Left colon (tissue), 2 donors: ENCODE measurements around the gene SELENOV. TPM values are rescaled to one million over a fixed set of nuclear protein-coding genes. Genes with fewer than 3 reads are reported as not detected.
A peak's percentile ranks its signal among the peaks of the same experiment; 100 is the strongest.

Source experiments
- ATAC-seq: fragments of 200-7000 bp; cut with Tn5 transposase; one replicate; pipeline ENCODE4 v1.9.1; 2020; ENCODE audit warnings: mild to moderate bottlenecking, moderate library complexity
- DNase-seq, 2 donors: peaks; one replicate each; pipeline ENCODE4 v3.0.0-alpha.2; 2020
- intact Hi-C, 2 donors: fragments of 100-400 bp; cut with DNase I in 1 of 2; cut with micrococcal nuclease in 1 of 2; formaldehyde crosslinking; loops; one replicate each; pipeline versions ENCODE4 v1.11.2 to v1.14.0; 2022; cut with DNase I, micrococcal nuclease
- total RNA-seq, 2 donors: library from RNA; stranded (reverse); fragmentation: NEBNext Ultra II Directional; extraction: Animal tissue kit (Norgen Biotek cat#: 25700); gene quantifications; one replicate each; pipeline ENCODE4 v1.2.1, GENCODE V29; 2021
- donor health status: DM: no; HTN: no; CAD: no.
- donor health status: DM: yes; HTN: yes; CAD: no.

Gene SELENOV
- total RNA-seq, 2 donors from 2014 or later = not detected

DNA sequence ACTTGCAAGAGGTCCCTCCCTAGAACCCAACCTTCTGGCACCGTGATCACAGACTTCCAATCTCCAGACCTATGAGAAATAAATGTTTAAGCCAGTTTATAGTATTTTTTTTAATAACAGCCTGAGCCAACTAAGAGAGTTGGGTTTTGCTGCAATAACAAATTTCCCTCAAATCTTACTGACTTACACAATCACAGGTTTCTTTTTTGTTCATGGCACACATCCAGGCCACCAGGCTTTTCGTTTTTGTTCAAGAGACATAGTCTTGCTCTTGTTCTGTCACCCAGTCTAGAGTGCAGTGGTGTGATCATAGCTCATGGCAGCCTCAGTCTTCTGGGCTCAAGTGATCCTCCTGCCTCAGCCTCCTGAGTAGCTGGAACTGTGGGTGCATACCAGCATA, 2.0 kb upstream of the SELENOV start:
- no peak for DNase-seq
- intact Hi-C loops = no loop called here
- no peak for ATAC-seq

DNA sequence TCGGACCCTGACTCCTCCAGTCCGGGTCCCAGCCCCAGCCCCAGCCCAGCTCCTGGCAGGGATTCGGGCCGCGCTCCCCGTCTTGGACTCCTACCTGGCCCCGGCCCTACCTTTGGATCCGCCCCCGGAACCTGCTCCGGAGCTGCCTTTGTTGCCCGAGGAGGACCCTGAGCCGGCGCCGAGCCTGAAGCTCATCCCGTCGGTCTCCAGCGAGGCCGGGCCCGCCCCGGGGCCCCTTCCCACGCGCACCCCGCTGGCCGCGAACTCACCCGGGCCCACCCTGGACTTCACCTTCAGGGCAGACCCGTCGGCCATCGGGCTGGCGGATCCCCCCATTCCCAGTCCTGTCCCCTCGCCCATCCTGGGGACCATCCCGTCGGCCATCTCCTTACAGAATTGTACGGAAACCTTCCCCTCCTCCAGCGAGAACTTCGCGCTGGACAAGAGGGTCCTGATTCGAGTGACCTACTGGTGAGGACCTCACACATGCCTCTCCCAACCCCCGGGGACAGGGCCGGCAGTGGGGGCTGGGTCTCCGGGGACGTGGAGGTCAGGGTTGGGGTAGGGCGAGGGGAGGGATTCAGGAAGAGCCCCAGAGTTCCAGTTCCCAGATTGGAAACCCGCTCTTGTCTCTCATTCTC, 732 bp downstream of the SELENOV start:
- no peak for ATAC-seq
- DNase-seq = no peak
- intact Hi-C loops = no loop called here

- ATAC-seq (no peak), DNase-seq (no peak)
- intact Hi-C loops = no loop called here
These were observed 1.3 kb downstream of the SELENOV start for GRCh38 chr19:39516270-39516669.

GRCh38 chr19:39517432-39517831, 2.5 kb downstream of the SELENOV start:
- intact Hi-C loops = no loop called here
- ATAC-seq = no peak
- no peak for DNase-seq

DNA sequence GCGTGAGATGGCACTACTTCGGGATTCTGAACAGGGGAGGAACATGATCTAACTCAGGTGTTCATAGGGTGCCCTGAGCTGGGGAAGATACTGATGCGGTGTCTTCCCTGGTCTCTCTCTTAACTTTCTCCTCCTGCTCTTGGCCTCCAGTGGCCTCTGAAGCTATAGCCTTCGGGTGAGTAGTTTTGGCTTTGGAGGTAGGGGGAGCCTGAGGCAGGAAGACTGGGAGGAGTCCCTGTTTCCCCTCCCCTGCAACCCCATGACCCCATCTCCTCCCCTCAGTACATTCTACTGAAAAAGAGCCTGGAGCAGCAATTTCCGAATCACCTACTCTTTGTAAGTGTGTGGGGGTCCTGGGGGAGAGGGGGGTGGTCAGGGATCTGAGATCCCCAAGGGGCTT, 3.5 kb downstream of the SELENOV start:
- intact Hi-C loops = no loop called here
- DNase-seq (no peak), ATAC-seq (no peak)

GRCh38 chr19:39518975-39519374, 4.0 kb downstream of the SELENOV start:
- no peak for ATAC-seq
- intact Hi-C loops = no loop called here
- no peak for DNase-seq

GRCh38 chr19:39520541-39521484, 5.9 kb downstream of the SELENOV start:
- intact Hi-C loops = no loop called here
- DNase-seq = no peak
- ATAC-seq = no peak

DNA sequence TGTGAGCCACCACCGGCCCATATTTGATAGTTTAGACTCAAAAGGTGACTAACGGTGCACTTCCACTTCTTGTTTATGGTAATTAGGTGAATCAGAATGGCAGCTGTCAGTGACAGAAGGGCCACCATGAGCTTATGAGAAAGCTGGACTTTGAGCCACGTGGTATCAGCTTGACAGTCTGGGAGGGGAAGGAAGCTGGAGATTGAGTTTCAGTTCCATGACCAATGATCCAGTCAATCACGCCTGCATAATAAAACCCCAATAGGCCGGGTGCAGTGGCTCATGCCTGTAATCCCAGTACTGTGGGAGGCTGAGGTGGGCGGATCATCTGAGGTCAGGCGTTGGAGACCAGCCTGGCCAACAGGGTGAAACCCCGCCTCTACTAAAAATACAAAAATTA, 9.6 kb downstream of the SELENOV start:
- intact Hi-C loops = no loop called here
- DNase-seq (peak in 1 of 2 donors; percentile 50), ATAC-seq (peak; percentile 72)

GRCh38 chr19:39525205-39525604, 10.3 kb downstream of the SELENOV start:
- DNase-seq = no peak
- ATAC-seq = no peak
- intact Hi-C loops = no loop called here

- intact Hi-C loops = loop anchor here in 1 of 2 donors (10.0 kb wide), 2 partner anchors 57 to 87 kb away; partner anchors contain the start of gene SUPT5H
- no peak for ATAC-seq
- DNase-seq = no peak
These were observed 16.9 kb downstream of the SELENOV start for GRCh38 chr19:39531834-39532232.

- DNase-seq (peak; percentile 92 to 96), ATAC-seq (peak; percentile 98)
- intact Hi-C loops = loop anchor here in 1 of 2 donors (10.0 kb wide), 2 partner anchors 58 to 88 kb away; partner anchors contain the start of gene SUPT5H
These were observed 17.5 kb downstream of the SELENOV start, which contains the start of gene EID2B for GRCh38 chr19:39532233-39533002. Gene EID2B, minus strand, starts transcription at chr19:39532852. Its CDS starts 50 bp downstream, at chr19:39532802.

GRCh38 chr19:39533003-39533512, 18.1 kb downstream of the SELENOV start:
- DNase-seq = no peak
- intact Hi-C loops = loop anchor here in 1 of 2 donors (10.0 kb wide), 2 partner anchors 58 to 88 kb away; partner anchors contain the start of gene SUPT5H
- ATAC-seq = peak; percentile 14

GRCh38 chr19:39533791-39534190, 18.9 kb downstream of the SELENOV start:
- no peak for ATAC-seq
- DNase-seq = no peak
- intact Hi-C loops = loop anchor here in 1 of 2 donors (10.0 kb wide), 2 partner anchors 59 to 89 kb away; partner anchors contain the start of gene SUPT5H

GRCh38 chr19:39539165-39539517, 24.2 kb downstream of the SELENOV start:
- DNase-seq (no peak), ATAC-seq (no peak)
- intact Hi-C loops = loop anchor here in 1 of 2 donors (10.0 kb wide), 2 partner anchors 64 to 94 kb away; partner anchors contain the start of gene SUPT5H

DNA sequence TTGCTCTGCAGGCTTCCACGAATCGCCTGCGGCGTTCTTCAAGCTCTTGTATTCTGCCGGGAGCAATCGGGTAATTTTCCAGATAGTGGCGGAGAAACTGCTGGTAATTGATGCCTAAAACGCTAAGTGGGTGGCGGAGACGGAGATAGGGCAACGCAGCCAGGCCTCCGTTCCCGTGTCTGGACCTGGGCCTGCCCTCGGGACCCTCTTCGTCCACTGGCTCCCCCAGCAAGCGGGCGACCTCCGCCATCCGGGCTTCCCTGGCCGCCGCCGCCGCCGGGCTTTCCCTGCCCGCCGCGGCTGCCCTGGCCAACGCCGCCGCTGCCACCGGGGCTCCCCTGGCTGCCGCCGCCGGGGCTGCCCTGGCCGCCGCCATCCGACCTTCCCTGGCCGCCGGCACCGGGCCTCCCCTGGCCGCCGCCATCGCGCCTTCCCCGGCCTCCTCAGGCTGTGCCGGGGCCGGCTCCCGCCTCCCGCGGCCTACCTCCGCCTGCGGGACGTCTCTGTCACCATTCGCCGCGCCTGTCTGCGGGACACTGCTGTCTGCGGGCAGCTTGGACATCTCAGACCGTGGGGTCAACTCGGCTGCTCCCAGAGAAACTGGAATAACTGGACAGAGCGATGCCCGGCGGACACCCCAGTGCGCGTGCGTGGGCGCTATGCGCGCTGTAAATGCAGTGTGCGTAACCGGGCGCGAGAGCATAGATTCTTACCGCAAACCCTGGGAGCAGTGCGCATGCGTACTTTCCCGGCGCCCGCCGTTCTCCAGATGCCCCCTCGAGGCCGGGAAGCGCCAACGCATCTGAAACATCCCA, 24.8 kb downstream of the SELENOV start, which contains the start of gene EID2:
Gene EID2 (minus strand): TSS at position 644 of the 815 bp plus-strand sequence. CDS start 82 bp downstream, at position 562.
- peak; percentile 99 for ATAC-seq
- peak; percentile 93 to 97 for DNase-seq
- intact Hi-C loops = loop anchor here in 1 of 2 donors (10.0 kb wide), 2 partner anchors 65 to 95 kb away; partner anchors contain the start of gene SUPT5H

DNA sequence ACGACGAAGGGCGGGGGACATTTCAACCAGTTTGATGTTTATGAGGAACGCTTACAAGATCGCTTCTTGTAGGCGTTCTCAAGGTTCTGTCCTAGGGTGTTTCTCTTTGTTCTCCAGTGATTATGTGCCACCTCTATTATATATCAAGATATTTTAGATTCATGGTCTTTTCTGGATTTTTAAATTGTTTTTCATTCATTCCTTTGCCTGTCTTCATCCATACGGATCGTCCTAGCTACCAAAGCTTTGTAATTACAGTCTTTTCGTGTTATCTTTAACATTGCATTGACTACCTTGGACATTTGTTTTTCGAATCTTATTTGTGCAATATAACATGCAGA, 25.4 kb downstream of the SELENOV start:
- ATAC-seq (no peak), DNase-seq (no peak)
- intact Hi-C loops = no loop called here

DNA sequence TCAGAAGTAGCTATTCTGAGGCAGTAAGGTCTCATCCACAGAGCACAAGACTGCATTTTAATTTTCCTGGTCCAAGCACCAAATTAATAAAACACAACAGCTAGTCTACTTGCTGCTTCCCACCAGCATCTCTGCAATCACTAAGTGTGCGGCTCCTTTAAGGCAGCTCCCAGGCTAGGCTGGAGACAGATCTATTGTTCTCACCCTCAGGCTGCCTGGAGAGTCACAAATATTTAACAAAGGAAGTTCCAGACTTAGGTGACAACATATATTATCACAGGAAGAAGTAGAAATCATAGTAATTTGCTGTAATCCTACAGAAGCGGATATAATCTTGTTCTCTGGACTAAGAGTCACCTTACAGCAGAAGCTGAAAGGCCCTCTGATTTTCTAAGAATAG, 27.3 kb downstream of the SELENOV start:
- ATAC-seq (no peak), DNase-seq (no peak)
- intact Hi-C loops = no loop called here

GRCh38 chr19:39543477-39543857, 28.5 kb downstream of the SELENOV start:
- ATAC-seq = no peak
- DNase-seq = no peak
- intact Hi-C loops = no loop called here
